Measurements from ENCODE around the gene THSD7A. TPM values are rescaled to one million over a fixed set of nuclear protein-coding genes. Genes with fewer than 3 reads are reported as not detected.

THSD7A gene
- polyA plus RNA-seq, 1 donor from 2014 or later, result 18.5 TPM

DNA sequence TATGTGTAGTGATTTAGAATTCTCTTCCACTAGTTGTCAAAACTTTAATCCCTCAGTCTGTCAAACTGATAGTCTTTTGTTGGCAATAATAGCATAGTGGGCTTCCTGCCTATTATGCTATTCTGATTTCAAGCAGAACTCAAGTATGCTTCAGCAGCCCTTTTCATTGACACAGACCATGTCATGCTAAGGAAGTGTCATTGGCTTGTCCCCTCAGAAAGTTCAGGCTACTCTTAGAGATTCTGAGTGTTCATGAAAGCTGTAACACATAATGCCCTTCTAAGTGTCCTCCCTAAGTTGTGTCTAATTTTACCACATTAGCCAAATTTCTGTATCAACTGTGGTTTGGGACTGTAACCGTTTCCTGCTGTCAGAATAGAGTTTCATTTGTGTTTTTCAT, 198.7 kb downstream of the THSD7A start:
- Histone ChIP-seq H3K27ac (ENCODE audit: low read length) (no peak overlapping the region), H4K20me1 (ENCODE audit: insufficient read depth) (no peaks in the 10 kb centered on the region), H3K9ac (ENCODE audit: low read length) (no peak overlapping the region), H3K36me3 (ENCODE audit: insufficient read depth, low read length) (no peaks in the 10 kb centered on the region), H3K27me3 (ENCODE audit: insufficient read depth, low read depth, low read length) (no peaks in the 10 kb centered on the region), H3K4me3 (ENCODE audit: low read length) (no peak overlapping the region), H3K79me2 (replicated peaks; ENCODE audit: insufficient read depth, low read length) (no peaks in the 10 kb centered on the region), H3F3A (ENCODE audit: insufficient read depth, low read length, poor library complexity, severe bottlenecking) (no peaks in the 10 kb centered on the region), H2AFZ (ENCODE audit: low read depth, low read length) (no peak overlapping the region), H3K9me2 (ENCODE audit: insufficient read depth, low read length) (no peaks in the 10 kb centered on the region), H3K9me3 (ENCODE audit: low read length) (no peaks in the 10 kb centered on the region), H3K4me2 (ENCODE audit: low read length) (no peak overlapping the region)
- TF ChIP-seq EZH2 (IDR thresholded peaks at IDR 0.05; ENCODE audit: borderline replicate concordance, insufficient read depth, low read length, poor library complexity, severe bottlenecking), result no peak
- TF ChIP-seq EP300 (conservative IDR thresholded peaks at IDR 0.05; ENCODE audit: poor library complexity, severe bottlenecking), result peak; percentile 56
- TF ChIP-seq, protein P1, sequence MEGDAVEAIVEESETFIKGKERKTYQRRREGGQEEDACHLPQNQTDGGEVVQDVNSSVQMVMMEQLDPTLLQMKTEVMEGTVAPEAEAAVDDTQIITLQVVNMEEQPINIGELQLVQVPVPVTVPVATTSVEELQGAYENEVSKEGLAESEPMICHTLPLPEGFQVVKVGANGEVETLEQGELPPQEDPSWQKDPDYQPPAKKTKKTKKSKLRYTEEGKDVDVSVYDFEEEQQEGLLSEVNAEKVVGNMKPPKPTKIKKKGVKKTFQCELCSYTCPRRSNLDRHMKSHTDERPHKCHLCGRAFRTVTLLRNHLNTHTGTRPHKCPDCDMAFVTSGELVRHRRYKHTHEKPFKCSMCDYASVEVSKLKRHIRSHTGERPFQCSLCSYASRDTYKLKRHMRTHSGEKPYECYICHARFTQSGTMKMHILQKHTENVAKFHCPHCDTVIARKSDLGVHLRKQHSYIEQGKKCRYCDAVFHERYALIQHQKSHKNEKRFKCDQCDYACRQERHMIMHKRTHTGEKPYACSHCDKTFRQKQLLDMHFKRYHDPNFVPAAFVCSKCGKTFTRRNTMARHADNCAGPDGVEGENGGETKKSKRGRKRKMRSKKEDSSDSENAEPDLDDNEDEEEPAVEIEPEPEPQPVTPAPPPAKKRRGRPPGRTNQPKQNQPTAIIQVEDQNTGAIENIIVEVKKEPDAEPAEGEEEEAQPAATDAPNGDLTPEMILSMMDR (IDR thresholded peaks at IDR 0.05; ENCODE audit: poor library complexity, severe bottlenecking), result no peak

GRCh38 chr7:11630355-11630754, 201.6 kb downstream of the THSD7A start:
- Histone ChIP-seq H3K9ac (ENCODE audit: low read length) (no peak overlapping the region), H3K9me3 (ENCODE audit: low read length) (no peaks in the 10 kb centered on the region), H3K36me3 (ENCODE audit: insufficient read depth, low read length) (no peaks in the 10 kb centered on the region), H3K9me2 (ENCODE audit: insufficient read depth, low read length) (no peaks in the 10 kb centered on the region), H3K4me2 (ENCODE audit: low read length) (no peak overlapping the region), H3K27me3 (ENCODE audit: insufficient read depth, low read depth, low read length) (no peaks in the 10 kb centered on the region), H3F3A (ENCODE audit: insufficient read depth, low read length, poor library complexity, severe bottlenecking) (no peaks in the 10 kb centered on the region), H4K20me1 (ENCODE audit: insufficient read depth) (no peaks in the 10 kb centered on the region), H2AFZ (ENCODE audit: low read depth, low read length) (no peak overlapping the region), H3K4me3 (ENCODE audit: low read length) (no peak overlapping the region), H3K79me2 (replicated peaks; ENCODE audit: insufficient read depth, low read length) (no peaks in the 10 kb centered on the region), H3K27ac (ENCODE audit: low read length) (no peak overlapping the region)
- TF ChIP-seq RAD21 (conservative IDR thresholded peaks at IDR 0.05), result no peak
- TF ChIP-seq REST (IDR thresholded peaks at IDR 0.05; ENCODE audit: borderline replicate concordance), result no peak
- TF ChIP-seq POLR2AphosphoS5 (IDR thresholded peaks at IDR 0.05), result no peak
- TF ChIP-seq, protein P1 (IDR thresholded peaks at IDR 0.05; ENCODE audit: poor library complexity, severe bottlenecking), result no peak
- TF ChIP-seq EZH2 (IDR thresholded peaks at IDR 0.05; ENCODE audit: borderline replicate concordance, insufficient read depth, low read length, poor library complexity, severe bottlenecking), result no peak
- no peak for TF ChIP-seq EP300 (conservative IDR thresholded peaks at IDR 0.05; ENCODE audit: poor library complexity, severe bottlenecking)
- no peak for TF ChIP-seq MXI1 (conservative IDR thresholded peaks at IDR 0.05; ENCODE audit: poor library complexity, severe bottlenecking)
